SK-N-MC (cell line): ENCODE results near the gene CDV3.
A peak's percentile ranks its signal among the peaks of the same experiment; 100 is the strongest.

Experiments
- DNase-seq: peaks from one replicate; pipeline ENCODE4 v3.0.0-alpha.2; 2011; ENCODE audit warnings: low read depth, low spot score
- H3K27ac ChIP-seq: fragments of 200-600 bp; sonication (generic); 2 replicates; pipeline ENCODE4 v1.5.1; 2016; ENCODE audit warnings: mixed run types
- H3K36me3 ChIP-seq: fragments of 200-600 bp; sonication (generic); 2 replicates; pipeline ENCODE4 v1.6.1; 2017; ENCODE audit warnings: antibody characterized with exemption, low read length, mixed read lengths; ENCODE audit not compliant: insufficient read depth
- H3K4me3 ChIP-seq: fragments of 200-600 bp; sonication (generic); 2 replicates; pipeline ENCODE4 v1.5.1; 2016
- H3K9ac ChIP-seq: fragments of 200-600 bp; sonication (generic); 2 replicates; pipeline ENCODE4 v1.8.0; 2017; ENCODE audit warnings: mixed run types, mixed read lengths; ENCODE audit not compliant: insufficient read length
- H3K9me3 ChIP-seq: fragments of 200-600 bp; sonication (generic); 2 replicates; pipeline ENCODE4 v1.6.1; 2017; ENCODE audit warnings: low read depth, mild to moderate bottlenecking, antibody characterized with exemption, low read length, moderate library complexity, mixed read lengths
- EZH2 ChIP-seq: fragments of 200-600 bp; sonication (generic); IDR thresholded peaks from one replicate; pipeline ENCODE4 v1.6.1; 2017; ENCODE audit warnings: antibody characterized with exemption
- FOXP2 ChIP-seq: optimal IDR thresholded peaks from 2 replicates; pipeline ENCODE3; 2011; ENCODE audit warnings: mild to moderate bottlenecking, moderate library complexity; ENCODE audit not compliant: insufficient read depth; ENCODE audit errors: extremely low read length, control extremely low read depth
- POLR2AphosphoS5 ChIP-seq: IDR thresholded peaks from 2 replicates; pipeline ENCODE4 v1.6.1; 2012; ENCODE audit warnings: mild to moderate bottlenecking, low read depth, low read length, borderline replicate concordance

The CDV3 gene

DNA sequence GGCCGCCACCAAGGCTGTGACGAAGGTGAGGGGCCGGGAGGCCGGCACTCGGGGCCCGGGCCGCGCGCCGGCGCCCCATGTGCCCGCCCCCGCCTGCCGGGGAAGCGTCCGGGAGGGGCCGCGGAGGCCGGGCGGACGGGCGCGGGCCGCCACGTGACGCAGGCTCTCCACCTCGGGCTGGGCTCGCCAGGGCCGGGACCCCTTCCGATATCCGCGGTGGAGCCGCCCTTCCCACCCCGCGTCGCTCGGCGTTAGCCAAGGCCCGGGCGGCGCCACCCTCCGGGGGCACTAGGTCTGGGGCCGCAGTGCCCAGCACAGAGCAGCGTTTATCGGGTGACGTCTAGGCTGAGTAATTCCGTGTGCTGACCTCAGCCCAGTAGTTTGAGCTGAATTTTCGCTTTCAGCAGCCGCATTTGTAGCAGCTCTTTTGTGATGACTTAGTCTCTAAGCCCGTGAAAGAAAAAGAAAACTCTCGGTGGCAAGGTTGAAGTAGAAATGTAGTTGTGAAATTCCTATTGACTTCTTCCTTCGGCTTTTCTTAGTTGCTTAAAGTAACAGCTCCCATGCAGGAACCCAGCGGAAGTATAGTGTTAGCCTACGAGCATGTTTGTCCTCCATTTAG, 885 bp downstream of the CDV3 start:
- DNase-seq = no peak
- Histone ChIP-seq H3K4me3 (peak overlapping the region; percentile 90), H3K36me3 (peaks cover 48% of the 10 kb centered on the region), H3K27ac (peak overlapping the region; percentile 37; the same call in 1 of the 2 replicates), H3K9ac (peak overlapping the region; percentile 93), H3K9me3 (no peaks in the 10 kb centered on the region)
- TF ChIP-seq POLR2AphosphoS5 (no peak; the same call in 1 of the 2 replicates), EZH2 (no peak), FOXP2 (no peak)

DNA sequence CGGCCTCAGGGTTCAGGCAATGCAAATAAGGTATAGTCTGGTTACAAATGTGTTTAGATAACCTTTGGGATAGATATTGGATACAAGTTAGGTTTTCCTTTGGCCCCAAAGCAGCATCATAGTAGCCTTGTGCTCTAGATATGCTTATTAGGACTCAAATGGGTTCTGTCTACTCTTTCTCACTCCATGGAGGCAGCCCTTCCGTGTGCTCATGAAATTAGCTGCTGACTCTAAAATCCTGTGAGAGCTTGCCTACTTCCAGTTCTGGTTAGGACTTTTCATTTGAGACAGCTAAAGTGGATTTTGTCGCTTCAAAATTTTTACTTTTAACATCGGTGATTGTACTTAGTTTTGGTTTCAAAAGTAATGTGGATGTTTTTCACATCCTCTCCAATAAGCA, 1.6 kb downstream of the CDV3 start:
- Histone ChIP-seq H3K36me3 (peaks cover 51% of the 10 kb centered on the region), H3K27ac (no peak overlapping the region), H3K4me3 (peak overlapping the region; percentile 90), H3K9me3 (no peaks in the 10 kb centered on the region), H3K9ac (peak overlapping the region; percentile 93)
- DNase-seq = no peak
- TF ChIP-seq EZH2 (no peak), POLR2AphosphoS5 (no peak; the same call in 1 of the 2 replicates), FOXP2 (no peak)

DNA sequence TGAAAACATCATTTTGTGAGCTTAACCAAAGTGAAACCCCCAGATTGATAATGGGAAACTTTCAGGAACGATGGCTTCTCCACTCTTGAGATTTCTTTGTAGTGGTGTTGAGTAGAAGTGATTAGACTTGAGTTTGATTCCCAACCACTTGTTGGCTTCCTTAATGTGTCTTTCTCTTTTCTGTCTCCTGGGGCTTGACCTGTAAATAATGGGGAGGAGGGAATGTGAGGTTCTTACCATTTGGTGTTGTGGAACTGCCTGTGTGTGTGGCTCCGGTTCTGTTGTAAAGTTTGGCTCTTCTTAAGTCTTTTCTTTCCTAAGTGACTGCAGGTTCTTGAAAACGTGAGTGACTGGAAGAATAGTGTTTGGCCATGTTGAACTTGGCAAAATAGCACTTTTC, 2.7 kb downstream of the CDV3 start:
- peak overlapping the region; percentile 93 for H3K9ac ChIP-seq
- peaks cover 61% of the 10 kb centered on the region for H3K36me3 ChIP-seq
- no peak for TF ChIP-seq FOXP2
- TF ChIP-seq POLR2AphosphoS5 = 0 out of 2 replicates have a peak, but pooled peaks have one; percentile 22
- DNase-seq = no peak
- peak overlapping the region; percentile 90 for H3K4me3 ChIP-seq
- H3K27ac ChIP-seq = no peak overlapping the region
- H3K9me3 ChIP-seq = no peaks in the 10 kb centered on the region

DNA sequence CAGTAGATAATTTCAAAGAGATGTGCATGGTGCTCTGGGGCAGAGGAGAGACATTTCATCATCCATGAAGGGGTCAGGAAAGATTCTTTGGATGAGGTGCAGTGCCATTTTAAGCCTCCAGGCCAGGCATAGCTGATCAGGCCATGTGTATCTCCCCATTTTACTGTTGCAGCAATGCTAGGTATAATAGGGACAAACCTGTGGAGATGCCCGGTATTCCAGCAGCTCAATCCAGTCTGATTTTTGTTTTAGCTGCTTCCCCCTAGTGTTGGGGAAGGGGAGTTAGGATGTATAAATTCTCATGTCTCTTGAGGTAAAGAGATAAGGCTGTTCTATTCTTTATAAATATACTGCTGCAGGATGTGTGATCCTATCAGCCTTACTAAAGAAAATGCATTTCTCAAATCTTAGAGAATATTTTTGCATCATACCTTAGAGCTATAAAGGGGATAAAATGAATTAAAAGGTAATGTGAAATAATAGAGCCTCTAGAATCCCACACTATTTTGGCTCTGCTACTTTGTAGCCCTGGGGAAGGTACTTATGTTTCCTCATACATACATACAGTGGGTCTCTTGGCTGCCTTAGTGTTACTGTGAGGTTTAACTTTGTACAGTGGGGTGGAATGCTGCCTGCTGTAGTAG, 5.2 kb downstream of the CDV3 start:
- no peak for DNase-seq
- H3K36me3 ChIP-seq = peaks cover 85% of the 10 kb centered on the region
- H3K9me3 ChIP-seq = no peaks in the 10 kb centered on the region
- H3K4me3 ChIP-seq = no peak overlapping the region
- H3K9ac ChIP-seq = no peak overlapping the region
- no peak for TF ChIP-seq FOXP2
- TF ChIP-seq EZH2 = no peak
- TF ChIP-seq POLR2AphosphoS5 = no peak
- H3K27ac ChIP-seq = peak overlapping the region; percentile 10; the same call in 1 of the 2 replicates

DNA sequence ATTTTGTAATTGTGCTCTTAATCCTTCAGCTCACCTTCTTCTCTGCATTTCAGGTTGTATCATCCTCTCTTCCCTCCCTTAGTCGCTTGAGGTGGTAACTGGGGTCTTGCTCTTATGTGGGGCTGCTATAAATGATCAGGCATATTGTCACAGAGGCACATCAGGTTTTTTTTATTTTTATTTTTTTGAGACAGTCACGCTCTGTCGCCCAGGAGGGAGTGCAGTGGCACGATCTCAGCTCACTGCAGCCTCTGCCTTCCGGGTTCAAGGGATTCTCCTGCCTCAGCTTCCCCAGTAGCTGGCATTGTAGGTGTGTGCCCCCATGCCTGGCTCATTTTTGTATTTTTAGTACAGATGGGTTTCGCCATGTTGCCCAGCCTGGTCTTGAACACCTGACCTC, 9.9 kb downstream of the CDV3 start:
- DNase-seq = no peak
- peaks cover 94% of the 10 kb centered on the region for H3K36me3 ChIP-seq
- H3K27ac ChIP-seq = no peak overlapping the region
- no peaks in the 10 kb centered on the region for H3K9me3 ChIP-seq
- H3K4me3 ChIP-seq = no peak overlapping the region
- H3K9ac ChIP-seq = no peak overlapping the region
- no peak for TF ChIP-seq FOXP2
- no peak for TF ChIP-seq EZH2
- no peak for TF ChIP-seq POLR2AphosphoS5

DNA sequence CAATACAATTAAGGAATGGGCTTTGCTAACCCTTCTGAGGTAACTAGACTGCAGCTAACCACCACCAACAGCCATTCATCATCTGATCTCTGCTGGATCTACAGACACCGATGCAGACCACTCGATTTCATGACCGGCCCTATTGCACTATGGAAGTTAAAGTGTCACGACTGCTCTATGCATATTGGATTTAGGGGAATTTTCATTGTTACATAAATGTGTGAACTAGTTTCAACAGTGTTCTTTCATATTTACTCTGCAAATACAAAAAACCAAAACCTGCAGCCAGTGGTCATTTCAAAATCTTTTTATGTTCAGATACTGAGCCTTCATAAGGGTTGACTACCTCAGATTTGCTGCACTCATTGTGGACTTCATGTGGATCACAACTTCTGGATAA, 14.5 kb downstream of the CDV3 start:
- no peak for DNase-seq
- Histone ChIP-seq H3K4me3 (no peak overlapping the region), H3K9ac (no peak overlapping the region), H3K27ac (peak overlapping the region; percentile 23; the same call in 1 of the 2 replicates), H3K36me3 (peaks cover 70% of the 10 kb centered on the region), H3K9me3 (no peaks in the 10 kb centered on the region)
- TF ChIP-seq FOXP2 (no peak), POLR2AphosphoS5 (no peak), EZH2 (no peak)

DNA sequence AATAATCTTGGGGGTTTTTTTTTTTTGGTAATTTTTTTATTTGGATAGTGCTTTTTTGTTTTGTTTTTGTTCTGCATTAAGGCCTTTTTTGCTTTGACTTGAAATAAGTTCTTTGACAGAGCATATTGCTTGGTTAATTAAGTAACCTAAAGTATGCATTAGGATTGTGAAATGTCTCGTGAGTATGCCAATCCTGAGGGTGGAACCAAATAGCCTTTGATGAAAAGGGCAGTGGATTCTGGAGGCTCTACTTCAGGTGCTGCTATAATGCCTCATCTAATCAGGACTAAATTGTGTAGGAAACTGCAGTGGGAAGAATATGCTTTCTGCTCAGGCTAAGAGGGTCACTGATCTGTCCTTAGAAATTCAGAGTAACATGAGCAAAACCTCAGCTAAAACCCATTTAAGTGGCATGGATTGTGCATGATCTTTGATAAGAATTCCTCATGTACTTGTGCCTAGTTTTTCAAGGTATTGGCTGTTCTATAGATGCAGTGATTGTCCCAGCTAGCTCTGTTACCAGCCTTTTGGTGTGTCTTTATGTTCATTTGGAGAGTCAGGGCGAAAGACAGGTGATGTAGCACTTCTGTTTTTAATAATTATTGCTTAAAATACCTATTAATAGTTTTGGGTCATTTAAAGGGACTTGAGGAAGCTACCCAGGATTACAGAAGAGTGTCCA, 15.4 kb downstream of the CDV3 start:
- TF ChIP-seq POLR2AphosphoS5 = no peak
- no peak for TF ChIP-seq FOXP2
- TF ChIP-seq EZH2 = no peak
- H3K4me3 ChIP-seq = no peak overlapping the region
- H3K9ac ChIP-seq = no peak overlapping the region
- no peak for DNase-seq
- peaks cover 62% of the 10 kb centered on the region for H3K36me3 ChIP-seq
- H3K9me3 ChIP-seq = no peaks in the 10 kb centered on the region
- H3K27ac ChIP-seq = peak overlapping the region; percentile 19; the same call in 1 of the 2 replicates

DNA sequence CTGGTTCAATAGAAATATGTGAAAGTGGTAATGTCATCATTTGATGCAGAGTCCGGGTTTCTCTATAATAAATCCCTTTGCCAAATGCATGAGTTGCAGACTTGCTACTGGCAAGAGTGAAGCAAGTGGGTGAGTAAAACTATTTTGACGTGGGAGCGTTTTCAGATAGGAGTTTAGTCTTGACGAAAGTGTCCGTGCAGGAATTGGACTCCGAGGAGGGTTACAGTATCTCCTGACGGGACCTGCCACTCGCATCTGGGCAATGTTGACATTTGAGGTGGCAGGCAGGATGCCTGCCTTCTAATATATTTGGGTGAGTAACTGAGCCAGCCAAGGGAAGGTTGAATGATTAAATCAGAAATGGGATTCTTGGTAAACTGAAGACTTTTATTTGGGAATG, 16.0 kb downstream of the CDV3 start:
- no peaks in the 10 kb centered on the region for H3K9me3 ChIP-seq
- no peak overlapping the region for H3K9ac ChIP-seq
- H3K4me3 ChIP-seq = no peak overlapping the region
- DNase-seq = no peak
- TF ChIP-seq FOXP2 = no peak
- TF ChIP-seq POLR2AphosphoS5 = no peak
- no peak for TF ChIP-seq EZH2
- peaks cover 56% of the 10 kb centered on the region for H3K36me3 ChIP-seq
- H3K27ac ChIP-seq = no peak overlapping the region
